A673 (cell line): Measurements from ENCODE around the gene RBPMS2. TPM values are rescaled to one million over a fixed set of nuclear protein-coding genes. Genes with fewer than 3 reads are reported as not detected.

ENCODE experiments used
- BruUV-seq: library from RNA; stranded (reverse); fragments of 400-500 nt; replicated peaks from 2 replicates; lab custom pipeline; 2021; lab: Mats Ljungman, UMichigan
- CTCF ChIA-PET: fragments of 300-600 bp; sonication (Branson Sonifier 250); formaldehyde crosslinking; loops from one replicate; lab custom pipeline; 2022; ENCODE audit warnings: antibody characterized with exemption; lab: Charles Lee
- POLR2A ChIA-PET: fragments of 300-600 bp; sonication (Branson Sonifier 250); formaldehyde crosslinking; loops from one replicate; lab custom pipeline; 2022; ENCODE audit warnings: antibody characterized with exemption; ENCODE audit not compliant: low non-redundant PET; lab: Charles Lee
- DNase-seq: peaks from one replicate; pipeline ENCODE4 v3.0.0-alpha.2; 2015; ENCODE audit warnings: low spot score
- H3K27ac ChIP-seq: fragments of 200-600 bp; sonication (generic); 2 replicates; pipeline ENCODE4 v1.5.1; 2016; ENCODE audit warnings: mixed run types, low read depth, mild to moderate bottlenecking, mixed read lengths, antibody characterized with exemption, low read length; ENCODE audit not compliant: poor library complexity, severe bottlenecking
- H3K27me3 ChIP-seq: fragments of 200-600 bp; sonication (generic); replicated peaks from 2 replicates; pipeline ENCODE4 v1.6.1; 2017; ENCODE audit warnings: mixed run types, low read depth, mild to moderate bottlenecking, mixed read lengths, antibody characterized with exemption, low read length; ENCODE audit not compliant: insufficient read depth, poor library complexity
- H3K36me3 ChIP-seq: fragments of 200-600 bp; sonication (generic); 2 replicates; pipeline ENCODE4 v1.6.1; 2016; ENCODE audit warnings: mixed run types, mild to moderate bottlenecking, mixed read lengths, antibody characterized with exemption, low read length; ENCODE audit not compliant: insufficient read depth, poor library complexity, severe bottlenecking
- H3K4me1 ChIP-seq: fragments of 200-600 bp; sonication (generic); 2 replicates; pipeline ENCODE4 v1.6.1; 2017; ENCODE audit warnings: mixed run types, mild to moderate bottlenecking, mixed read lengths, antibody characterized with exemption, low read length; ENCODE audit not compliant: insufficient read depth, poor library complexity, severe bottlenecking
- H3K4me3 ChIP-seq: fragments of 200-600 bp; sonication (generic); 2 replicates; pipeline ENCODE4 v1.5.1; 2016; ENCODE audit warnings: low read depth, mixed run types, mild to moderate bottlenecking, mixed read lengths, low read length; ENCODE audit not compliant: poor library complexity, severe bottlenecking
- H3K9me3 ChIP-seq: fragments of 200-600 bp; sonication (generic); 2 replicates; pipeline ENCODE4 v1.6.1; 2016; ENCODE audit warnings: mixed run types, low read depth, mild to moderate bottlenecking, mixed read lengths, antibody characterized with exemption, low read length; ENCODE audit not compliant: poor library complexity, severe bottlenecking
- CTCF ChIP-seq: fragments of 300-800, 200-600 bp; sonication (generic); conservative IDR thresholded peaks from 2 replicates; pipeline ENCODE4 v1.5.1; 2017; ENCODE audit warnings: low read depth, mild to moderate bottlenecking, antibody characterized with exemption, low read length, moderate library complexity, mixed read lengths
- EZH2 ChIP-seq: fragments of 200-600 bp; sonication (generic); IDR thresholded peaks from 2 replicates; pipeline ENCODE4 v1.6.1; 2017; ENCODE audit warnings: borderline replicate concordance, low read depth, mild to moderate bottlenecking, mixed read lengths, antibody characterized with exemption, low read length; ENCODE audit not compliant: poor library complexity, severe bottlenecking
- intact Hi-C: fragments of 100-400 bp; cut with micrococcal nuclease; formaldehyde crosslinking; loops from one replicate; pipeline ENCODE4 v1.10.0; 2022; ENCODE audit not compliant: unreplicated experiment
- total RNA-seq: library from RNA; stranded (reverse); gene quantifications from 2 replicates; pipeline ENCODE4 v1.2.3, GENCODE V29; 2021

The RBPMS2 gene
- total RNA-seq, 1 experiment from 2014 or later, result 2.9 TPM

GRCh38 chr15:64779630-64780029 is 4.2 kb upstream of the RBPMS2 start:
- ChIA-PET CTCF (no interaction called here), POLR2A (no interaction called here)
- intact Hi-C loops, result no loop called here
- Histone ChIP-seq H3K27me3 (peaks cover 1% of the 10 kb centered on the region), H3K9me3 (no peaks in the 10 kb centered on the region), H3K4me1 (peaks cover 7% of the 10 kb centered on the region), H3K27ac (no peak overlapping the region), H3K4me3 (no peak overlapping the region), H3K36me3 (no peaks in the 10 kb centered on the region)
- DNase-seq, result no peak
- TF ChIP-seq CTCF (no peak), EZH2 (no peak)
- BruUV-seq, result no TSS peak

GRCh38 chr15:64779024-64779423 is 3.6 kb upstream of the RBPMS2 start:
- CTCF ChIA-PET, result no interaction called here
- Histone ChIP-seq H3K9me3 (no peaks in the 10 kb centered on the region), H3K36me3 (no peaks in the 10 kb centered on the region), H3K4me3 (no peak overlapping the region), H3K27me3 (peaks cover 6% of the 10 kb centered on the region), H3K27ac (no peak overlapping the region), H3K4me1 (peaks cover 7% of the 10 kb centered on the region)
- TF ChIP-seq CTCF, result no peak
- no TSS peak for BruUV-seq
- intact Hi-C loops, result no loop called here
- no peak for DNase-seq
- POLR2A ChIA-PET, result no interaction called here

DNA sequence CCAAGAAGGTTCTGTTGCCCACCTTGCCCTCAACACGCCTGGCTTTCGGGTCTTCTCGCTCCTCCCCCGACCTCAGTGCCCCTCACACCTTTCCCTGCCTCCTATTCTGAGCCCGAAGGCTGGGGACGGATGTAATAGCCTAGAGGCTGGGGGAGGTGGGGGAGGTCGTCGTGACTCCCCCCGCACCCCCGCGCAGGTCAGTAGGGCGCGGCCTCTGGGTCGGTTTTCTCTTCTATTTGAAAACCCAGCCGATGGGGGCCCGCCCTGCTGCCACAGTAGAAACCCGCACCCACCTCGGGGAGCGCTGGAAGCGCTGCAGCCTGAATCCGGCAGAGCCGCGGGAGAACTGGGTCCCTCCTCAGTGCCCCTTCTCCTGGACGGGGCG is 1.0 kb upstream of the RBPMS2 start:
- POLR2A ChIA-PET, result no interaction called here
- peak overlapping the region; percentile 79 for H3K4me3 ChIP-seq

More for the DNA sequence above, 1.0 kb upstream of the RBPMS2 start:
- Histone ChIP-seq H3K27me3 (peaks cover 6% of the 10 kb centered on the region), H3K36me3 (no peaks in the 10 kb centered on the region), H3K9me3 (no peaks in the 10 kb centered on the region), H3K27ac (no peak overlapping the region), H3K4me1 (peaks cover 7% of the 10 kb centered on the region)
- TF ChIP-seq CTCF (no peak), EZH2 (no peak)
- DNase-seq, result no peak
- CTCF ChIA-PET, result no interaction called here
- intact Hi-C loops, result no loop called here
- no TSS peak for BruUV-seq
